ENCODE measurements around the gene ELL2. TPM values are rescaled to one million over a fixed set of nuclear protein-coding genes. Genes with fewer than 3 reads are reported as not detected.
"Not testable (repeated sequence)": the region's sequence is repeated elsewhere in the genome, so short reads cannot be mapped to it uniquely, and the experiment has no call there.

ELL2 gene
- total RNA-seq, 1 donor from 2014 or later = 7.8 TPM

GRCh38 chr5:95859661-95860060, 102.0 kb downstream of the ELL2 start:
- DNase-seq = no peak

GRCh38 chr5:95858661-95859595, 102.7 kb downstream of the ELL2 start:
- peak; percentile 98 for DNase-seq

- peak; percentile 19 for DNase-seq
These were observed 103.6 kb downstream of the ELL2 start for GRCh38 chr5:95858023-95858461.

GRCh38 chr5:95857185-95857945, 104.3 kb downstream of the ELL2 start:
- DNase-seq = peak; percentile 96

- DNase-seq = no peak
These were observed 105.1 kb downstream of the ELL2 start for GRCh38 chr5:95856501-95856981.

GRCh38 chr5:95853490-95853889, 108.2 kb downstream of the ELL2 start:
- DNase-seq = no peak

GRCh38 chr5:95852567-95852966, 109.1 kb downstream of the ELL2 start:
- no peak for DNase-seq

GRCh38 chr5:95851141-95851540, 110.5 kb downstream of the ELL2 start:
- DNase-seq = not testable (repeated sequence)

- no peak for DNase-seq
These were observed 111.2 kb downstream of the ELL2 start for GRCh38 chr5:95850391-95850894.

GRCh38 chr5:95848701-95849100, 113.0 kb downstream of the ELL2 start:
- no peak for DNase-seq

GRCh38 chr5:95847261-95847592, 114.4 kb downstream of the ELL2 start:
- no peak for DNase-seq

- DNase-seq = peak; percentile 87
These were observed 114.9 kb downstream of the ELL2 start for GRCh38 chr5:95846554-95847260.

- DNase-seq = no peak
These were observed 116.3 kb downstream of the ELL2 start for GRCh38 chr5:95845391-95845790.

- no peak for DNase-seq
These were observed 117.9 kb downstream of the ELL2 start for GRCh38 chr5:95843733-95844223.

GRCh38 chr5:95842854-95843544, 118.7 kb downstream of the ELL2 start:
- DNase-seq = peak; percentile 80

- DNase-seq = peak; percentile 41
These were observed 119.5 kb downstream of the ELL2 start for GRCh38 chr5:95841914-95842812.

GRCh38 chr5:95840956-95841705, 120.5 kb downstream of the ELL2 start:
- no peak for DNase-seq

- no peak for DNase-seq
These were observed 122.0 kb downstream of the ELL2 start for GRCh38 chr5:95839658-95840057.

GRCh38 chr5:95838556-95838955, 123.1 kb downstream of the ELL2 start:
- no peak for DNase-seq

- DNase-seq = no peak
These were observed 123.6 kb downstream of the ELL2 start for GRCh38 chr5:95838001-95838520.
